Vagina (tissue), 2 donors: ENCODE results near the gene FAM78B.

Source experiments
- POLR2AphosphoS5 ChIP-seq, 2 donors: sonication (generic); formaldehyde crosslinking; IDR thresholded peaks; one replicate each; pipeline ENCODE4 v1.9.0; 2017; ENCODE audit warnings: antibody characterized with exemption in 2 of 2, mild to moderate bottlenecking in 2 of 2, low read depth in 1 of 2; ENCODE audit not compliant: insufficient read depth in 1 of 2
- TF ChIP-seq, protein P1 (sequence below), 3 experiments: fragments of 450-650 bp in 2 of 3; fragments of 200-600 bp in 1 of 3; sonication (generic) in 1 of 3; IDR thresholded peaks; one replicate each; pipeline ENCODE4 v1.5.1; 2017 to 2019; ENCODE audit warnings: antibody characterized with exemption in 3 of 3, mild to moderate bottlenecking in 2 of 3, moderate library complexity in 2 of 3

DNA sequence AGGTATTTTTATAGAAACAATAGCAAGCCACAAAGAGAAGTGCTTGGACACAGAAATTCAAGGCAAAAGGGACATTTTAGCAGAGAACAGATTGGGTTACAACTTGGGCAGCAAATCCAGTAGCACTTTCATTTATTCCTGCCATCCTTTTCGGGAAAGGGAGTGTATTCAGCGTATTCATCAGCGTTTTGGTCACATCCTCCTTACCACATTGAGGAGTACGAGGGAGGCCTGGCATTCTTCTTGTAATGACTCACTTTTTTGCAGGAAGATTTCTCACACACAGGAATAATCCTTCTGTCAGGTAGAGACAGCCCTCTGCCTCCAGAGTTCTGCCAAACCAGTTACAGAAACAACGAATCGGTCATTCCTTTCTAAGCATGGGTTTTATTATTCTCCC, 18.1 kb upstream of the FAM78B start:
- TF ChIP-seq, protein P1, sequence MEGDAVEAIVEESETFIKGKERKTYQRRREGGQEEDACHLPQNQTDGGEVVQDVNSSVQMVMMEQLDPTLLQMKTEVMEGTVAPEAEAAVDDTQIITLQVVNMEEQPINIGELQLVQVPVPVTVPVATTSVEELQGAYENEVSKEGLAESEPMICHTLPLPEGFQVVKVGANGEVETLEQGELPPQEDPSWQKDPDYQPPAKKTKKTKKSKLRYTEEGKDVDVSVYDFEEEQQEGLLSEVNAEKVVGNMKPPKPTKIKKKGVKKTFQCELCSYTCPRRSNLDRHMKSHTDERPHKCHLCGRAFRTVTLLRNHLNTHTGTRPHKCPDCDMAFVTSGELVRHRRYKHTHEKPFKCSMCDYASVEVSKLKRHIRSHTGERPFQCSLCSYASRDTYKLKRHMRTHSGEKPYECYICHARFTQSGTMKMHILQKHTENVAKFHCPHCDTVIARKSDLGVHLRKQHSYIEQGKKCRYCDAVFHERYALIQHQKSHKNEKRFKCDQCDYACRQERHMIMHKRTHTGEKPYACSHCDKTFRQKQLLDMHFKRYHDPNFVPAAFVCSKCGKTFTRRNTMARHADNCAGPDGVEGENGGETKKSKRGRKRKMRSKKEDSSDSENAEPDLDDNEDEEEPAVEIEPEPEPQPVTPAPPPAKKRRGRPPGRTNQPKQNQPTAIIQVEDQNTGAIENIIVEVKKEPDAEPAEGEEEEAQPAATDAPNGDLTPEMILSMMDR (IDR thresholded peaks at IDR 0.05), result no peak
- no peak for TF ChIP-seq POLR2AphosphoS5 (IDR thresholded peaks at IDR 0.05; ENCODE audit: insufficient read depth in 1 of 2, low read depth in 1 of 2)
